Measurements from ENCODE around the gene ARHGEF6.

- TF ChIP-seq EZH2phosphoT487 (IDR thresholded peaks at IDR 0.05; ENCODE audit: borderline replicate concordance, low read length) = no peak
- TF ChIP-seq CTCF (IDR thresholded peaks at IDR 0.05; ENCODE audit: low read depth, low read length, poor library complexity, severe bottlenecking) = no peak
Measured at GRCh38 chrX:136620780-136621179, 160.0 kb downstream of the ARHGEF6 start.
